ENCODE measurements around the gene ZNF614. TPM values are rescaled to one million over a fixed set of nuclear protein-coding genes. Genes with fewer than 3 reads are reported as not detected.

Gene ZNF614
- total and polyA plus RNA-seq, 9 of the 15 experiments (the other 6 are each of a cell fraction or from before 2014, with no cell fraction given) = 4.9 to 16.3 (median 11.4) TPM

GRCh38 chr19:52070496-52070895 lies 42.3 kb upstream of the ZNF614 start:
- WGBS (ENCODE audit: insufficient coverage, low coverage, missing lambda C conversion rate) = 85% methylated on average over 5 of the region's 5 CpGs
- H3K4me2 ChIP-seq (ENCODE audit: insufficient read depth, low read length) = no peak overlapping the region
- in situ Hi-C loops (cut with MboI) = no loop called here
- H3K9me1 ChIP-seq (ENCODE audit: control insufficient read depth, insufficient read depth, low read length) = no peaks in the 10 kb centered on the region
- no peak overlapping the region for H3K27ac ChIP-seq (ENCODE audit: extremely low read depth, low read depth, low read length)
- DNase-seq (ENCODE audit: extremely low read depth in 1 of 4, low spot score in 3 of 4) (no peak), FAIRE-seq (no peak), ATAC-seq (no peak)
- peaks cover 37% of the 10 kb centered on the region for H3K9me3 ChIP-seq (replicated peaks; ENCODE audit: control insufficient read depth, insufficient read depth, low read depth, low read length)
- intact Hi-C loops (cut with micrococcal nuclease) = no loop called here
- H3K9ac ChIP-seq (ENCODE audit: insufficient read depth in 1 of 2, low read depth in 2 of 2, low read length in 2 of 2) = no peak overlapping the region
- CTCF ChIA-PET (ENCODE audit: low intra/inter-chr PET ratio) = no interaction called here
- H2AFZ ChIP-seq (ENCODE audit: low read depth, low read length) = no peak overlapping the region
- TF ChIP-seq RB1 (IDR thresholded peaks at IDR 0.05; ENCODE audit: low read depth) = no peak
- TF ChIP-seq NELFE (IDR thresholded peaks at IDR 0.05; ENCODE audit: insufficient read depth, insufficient read length) = no peak
- TF ChIP-seq PHB2 (IDR thresholded peaks at IDR 0.05; ENCODE audit: low read depth) = no peak
- no peak for TF ChIP-seq MTA2 (IDR thresholded peaks at IDR 0.05; ENCODE audit: low read depth)
- no peak for TF ChIP-seq PCBP2 (IDR thresholded peaks at IDR 0.05; ENCODE audit: low read depth, low read length, poor library complexity, severe bottlenecking)
- no peak for TF ChIP-seq PHF21A (IDR thresholded peaks at IDR 0.05; ENCODE audit: borderline replicate concordance, low read depth)
- no peak for TF ChIP-seq ZNF134 (CRISPR knock-in tag; conservative IDR thresholded peaks at IDR 0.05)
- no peak for TF ChIP-seq MNT (conservative IDR thresholded peaks at IDR 0.05)
- TF ChIP-seq EGR1 (conservative IDR thresholded peaks at IDR 0.05) = no peak
- no peak for TF ChIP-seq ZBTB40 (IDR thresholded peaks at IDR 0.05)
- no peak for TF ChIP-seq ZBTB40 (CRISPR knock-in tag; IDR thresholded peaks at IDR 0.05)
- no peak for TF ChIP-seq KLF1 (tag; IDR thresholded peaks at IDR 0.05)
- TF ChIP-seq MEF2A (IDR thresholded peaks at IDR 0.05; ENCODE audit: control insufficient read depth, low read depth, low read length) = no peak
- TF ChIP-seq GTF2A2 (tag; IDR thresholded peaks at IDR 0.05) = no peak
- TF ChIP-seq ZNF586 (CRISPR knock-in tag; conservative IDR thresholded peaks at IDR 0.05) = no peak
- POLR2A ChIA-PET = no interaction called here
- H4K20me1 ChIP-seq (replicated peaks; ENCODE audit: control insufficient read depth, insufficient read depth, low read length) = no peaks in the 10 kb centered on the region
- H3K4me3 ChIP-seq = no peak overlapping the region
- BruUV-seq (replicated peaks) = no TSS peak
- no peaks in the 10 kb centered on the region for H3K27me3 ChIP-seq (ENCODE audit: control insufficient read depth in 2 of 2, insufficient read depth in 2 of 2, low read length in 2 of 2)
- H3K79me2 ChIP-seq (ENCODE audit: control insufficient read depth, insufficient read depth, low read length) = no peaks in the 10 kb centered on the region
- no peaks in the 10 kb centered on the region for H3K4me1 ChIP-seq (replicated peaks in 1 of 2; ENCODE audit: control insufficient read depth in 2 of 2, insufficient read depth in 2 of 2, low read length in 2 of 2)
- peaks cover 47% of the 10 kb centered on the region for H3K36me3 ChIP-seq (ENCODE audit: control insufficient read depth, insufficient read depth, low read length)

All from K562 (cell line).